DND-41 (cell line): ENCODE measurements around the gene COL4A5.

Experiments used
- ATAC-seq: fragments of 200-7000 bp; cut with Tn5 transposase; 3 replicates; pipeline ENCODE4 v1.9.1; 2021; ENCODE audit warnings: low read depth; ENCODE audit not compliant: insufficient read depth
- DNase-seq: peaks from one replicate; pipeline ENCODE4 v3.0.0-alpha.2; 2020
- H2AFZ ChIP-seq: 2 replicates; pipeline ENCODE4 v1.6.0; 2012; ENCODE audit warnings: low read depth, low read length
- H3K27ac ChIP-seq: 2 replicates; pipeline ENCODE4 v1.5.1; 2012; ENCODE audit warnings: low read length, inconsistent platforms
- H3K27me3 ChIP-seq: fragments of 200-600 bp; sonication (generic); 2 replicates; pipeline ENCODE4 v1.6.0; 2012; ENCODE audit warnings: low read length, mild to moderate bottlenecking, inconsistent platforms; ENCODE audit not compliant: insufficient read depth, poor library complexity
- H3K36me3 ChIP-seq: 2 replicates; pipeline ENCODE4 v1.5.1; 2012; ENCODE audit warnings: low read length, inconsistent platforms; ENCODE audit not compliant: insufficient read depth
- H3K4me1 ChIP-seq: 2 replicates; pipeline ENCODE4 v1.5.1; 2012; ENCODE audit warnings: mild to moderate bottlenecking, low read length; ENCODE audit not compliant: insufficient read depth
- H3K4me2 ChIP-seq: 2 replicates; pipeline ENCODE4 v1.6.0; 2012; ENCODE audit warnings: mild to moderate bottlenecking, moderate library complexity, low read length, inconsistent platforms; ENCODE audit not compliant: insufficient read depth
- H3K4me3 ChIP-seq, 2 experiments: fragments of 200-600 bp in 1 of 2; shearing (Covaris generic) in 1 of 2; 2 replicates each; pipeline ENCODE4 v1.5.1; 2012 to 2016; ENCODE audit warnings: inconsistent platforms in 2 of 2, low read length in 2 of 2, mild to moderate bottlenecking in 2 of 2, low read depth in 1 of 2, moderate library complexity in 1 of 2
- H3K79me2 ChIP-seq: 2 replicates; pipeline ENCODE4 v1.6.0; 2012; ENCODE audit warnings: low read length, inconsistent platforms; ENCODE audit not compliant: insufficient read depth
- H3K9ac ChIP-seq: 2 replicates; pipeline ENCODE4 v1.6.0; 2012; ENCODE audit warnings: low read depth, mild to moderate bottlenecking, inconsistent platforms, low read length, moderate library complexity
- H3K9me3 ChIP-seq: 2 replicates; pipeline ENCODE4 v1.5.1; 2012; ENCODE audit warnings: low read length, moderate library complexity, mild to moderate bottlenecking, inconsistent platforms; ENCODE audit not compliant: insufficient read depth, severe bottlenecking
- H4K20me1 ChIP-seq: 2 replicates; pipeline ENCODE4 v1.6.0; 2012; ENCODE audit warnings: low read length; ENCODE audit not compliant: insufficient read depth
- CTCF ChIP-seq: IDR thresholded peaks from 2 replicates; pipeline ENCODE4 v1.5.1; 2012; ENCODE audit warnings: borderline replicate concordance, low read length, moderate library complexity, mild to moderate bottlenecking; ENCODE audit not compliant: poor library complexity, severe bottlenecking; ENCODE audit errors: extremely low read depth
- EZH2 ChIP-seq: IDR thresholded peaks from 3 replicates; pipeline ENCODE4 v1.6.1; 2012; ENCODE audit warnings: borderline replicate concordance, low read depth, mild to moderate bottlenecking, moderate library complexity, low read length, inconsistent platforms; ENCODE audit not compliant: severe bottlenecking

The COL4A5 gene

DNA sequence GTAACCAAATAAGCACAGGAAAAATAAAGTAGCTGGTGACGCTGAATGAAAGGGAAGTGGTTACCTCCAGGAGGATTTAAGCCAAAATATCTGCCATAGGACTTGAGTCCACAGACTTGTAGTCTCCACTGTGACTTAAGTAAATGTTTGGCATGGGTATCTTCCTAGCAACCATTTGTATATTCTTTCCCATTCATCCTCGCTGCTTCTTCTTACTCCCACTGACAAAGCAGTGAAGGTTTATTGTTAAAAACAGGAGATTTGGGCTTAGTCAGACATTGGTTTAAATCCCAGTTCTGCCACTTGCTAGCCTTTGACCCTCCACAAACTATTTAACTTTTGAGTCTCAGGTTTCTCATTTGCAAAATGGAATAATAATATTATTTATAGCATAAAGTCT is 23.7 kb upstream of the COL4A5 start:
- Histone ChIP-seq H3K27ac (no peak overlapping the region), H3K9me3 (no peaks in the 10 kb centered on the region), H2AFZ (no peak overlapping the region), H3K36me3 (no peaks in the 10 kb centered on the region), H3K79me2 (no peaks in the 10 kb centered on the region), H3K9ac (no peak overlapping the region), H3K27me3 (no peaks in the 10 kb centered on the region), H4K20me1 (no peaks in the 10 kb centered on the region), H3K4me3 (no peak overlapping the region), H3K4me2 (no peak overlapping the region), H3K4me1 (no peaks in the 10 kb centered on the region)
- DNase-seq, result no peak
- TF ChIP-seq EZH2 (no peak), CTCF (no peak)
- ATAC-seq, result no peak

DNA sequence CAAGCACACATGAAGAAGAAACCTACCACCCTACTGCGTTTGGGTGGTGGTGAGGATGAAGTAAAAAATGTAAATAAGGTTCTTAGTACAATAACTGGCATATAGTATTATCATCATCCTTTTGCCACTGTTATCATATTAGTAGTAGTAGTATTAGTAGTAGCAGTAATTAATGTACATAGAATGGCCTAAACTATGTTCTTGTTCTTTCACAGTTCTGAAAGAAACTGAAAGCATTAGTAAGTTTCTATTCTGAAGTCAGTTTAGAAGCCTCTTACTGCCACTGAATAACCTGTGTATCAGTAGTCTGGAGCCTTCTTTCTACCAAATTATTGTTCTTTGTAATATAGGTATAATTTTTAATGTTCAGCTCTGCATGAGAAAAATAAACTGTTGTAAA is 22.4 kb upstream of the COL4A5 start:
- no peak overlapping the region for H2AFZ ChIP-seq
- H3K9me3 ChIP-seq, result no peaks in the 10 kb centered on the region
- H3K4me1 ChIP-seq, result no peaks in the 10 kb centered on the region
- DNase-seq (no peak), ATAC-seq (no peak)
- H3K36me3 ChIP-seq, result no peaks in the 10 kb centered on the region
- TF ChIP-seq CTCF, result no peak
- TF ChIP-seq EZH2, result no peak
- no peaks in the 10 kb centered on the region for H3K27me3 ChIP-seq
- no peaks in the 10 kb centered on the region for H4K20me1 ChIP-seq
- H3K27ac ChIP-seq, result no peak overlapping the region
- H3K4me2 ChIP-seq, result no peak overlapping the region
- H3K9ac ChIP-seq, result no peak overlapping the region
- H3K4me3 ChIP-seq, result no peak overlapping the region
- H3K79me2 ChIP-seq, result no peaks in the 10 kb centered on the region

- Histone ChIP-seq H2AFZ (no peak overlapping the region), H3K4me2 (no peak overlapping the region), H3K4me3 (no peak overlapping the region), H3K36me3 (no peaks in the 10 kb centered on the region), H3K4me1 (no peaks in the 10 kb centered on the region), H4K20me1 (no peaks in the 10 kb centered on the region), H3K9ac (no peak overlapping the region), H3K27ac (no peak overlapping the region), H3K79me2 (no peaks in the 10 kb centered on the region), H3K9me3 (no peaks in the 10 kb centered on the region), H3K27me3 (no peaks in the 10 kb centered on the region)
- TF ChIP-seq EZH2, result no peak
- no peak for TF ChIP-seq CTCF
- ATAC-seq (no peak), DNase-seq (no peak)
These were observed 20.2 kb upstream of the COL4A5 start for GRCh38 chrX:108419401-108419800.

DNA sequence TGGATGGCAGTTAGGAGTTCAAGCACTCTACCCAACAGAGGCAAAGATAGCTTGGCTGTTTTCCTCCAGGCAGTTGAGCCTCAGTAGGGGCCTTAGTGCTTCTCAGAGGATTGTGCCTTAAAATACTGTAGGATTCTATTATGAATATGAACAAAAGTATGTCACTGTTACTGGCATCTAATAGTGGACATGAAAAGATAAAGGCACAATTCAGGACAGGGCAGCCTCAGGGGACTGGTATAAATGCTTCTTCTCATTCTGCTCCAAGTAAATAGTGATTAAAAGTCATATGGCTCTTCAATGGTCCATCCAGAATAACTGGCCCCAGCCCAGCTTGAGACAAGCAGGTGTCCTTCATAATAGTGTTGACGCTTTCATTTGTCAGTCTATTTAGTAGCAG is 19.2 kb upstream of the COL4A5 start:
- Histone ChIP-seq H4K20me1 (no peaks in the 10 kb centered on the region), H3K9ac (no peak overlapping the region), H2AFZ (no peak overlapping the region), H3K9me3 (no peaks in the 10 kb centered on the region), H3K36me3 (no peaks in the 10 kb centered on the region), H3K4me1 (no peaks in the 10 kb centered on the region), H3K4me3 (no peak overlapping the region), H3K27ac (no peak overlapping the region), H3K27me3 (no peaks in the 10 kb centered on the region), H3K4me2 (no peak overlapping the region), H3K79me2 (no peaks in the 10 kb centered on the region)
- TF ChIP-seq CTCF (no peak), EZH2 (no peak)
- DNase-seq, result no peak
- no peak for ATAC-seq
